ENCODE measurements around the gene STRN3. TPM values are rescaled to one million over a fixed set of nuclear protein-coding genes. Genes with fewer than 3 reads are reported as not detected.

Gene STRN3
- total and polyA plus RNA-seq, 3 experiments from 2014 or later: 4.0 to 20.9 (median 20.0) TPM

Other genes with a start within 250 kb of the STRN3 start
- 1 to 10 TPM; 1.4 to 1.9 TPM for gene COCH, start 151.8 kb downstream of the STRN3 start, total RNA-seq
- 0.33 TPM for gene COCH, start 151.8 kb downstream of the STRN3 start, polyA plus RNA-seq
- gene AP4S1, start 730 bp downstream of the STRN3 start, total RNA-seq: 10 to 100 TPM in 1 of 2 experiments, 1 to 10 TPM in 1; 9.9 to 10.8 TPM
- gene AP4S1, start 730 bp downstream of the STRN3 start, polyA plus RNA-seq: 7.1 TPM
- gene HECTD1, start 181.4 kb upstream of the STRN3 start, total RNA-seq: 100 to 1,000 TPM; 101 to 112 TPM
- 33.6 TPM for gene HECTD1, start 181.4 kb upstream of the STRN3 start, polyA plus RNA-seq

Data from CD8-positive, alpha-beta memory T cell (primary cell).